Transverse colon (tissue), 3 donors: Measurements from ENCODE around the gene TTYH2.

Experiments
- CTCF ChIP-seq, 5 experiments: fragments of 200-600 bp in 3 of 5; fragments of 450-650 bp in 2 of 5; sonication (generic) in 3 of 5; IDR thresholded peaks; 1 replicate in 2 of 5; 2 replicates in 3 of 5; pipeline ENCODE4 v1.5.1; 2016 to 2017; ENCODE audit warnings: antibody characterized with exemption in 5 of 5, inconsistent platforms in 3 of 5, mild to moderate bottlenecking in 2 of 5, moderate library complexity in 1 of 5
- POLR2A ChIP-seq: fragments of 450-650 bp; IDR thresholded peaks from one replicate; pipeline ENCODE4 v1.6.1; 2016; ENCODE audit warnings: antibody characterized with exemption, mild to moderate bottlenecking, moderate library complexity

- no peak for TF ChIP-seq POLR2A
- TF ChIP-seq CTCF (IDR thresholded peaks at IDR 0.05) = no peak
Measured at GRCh38 chr17:74250324-74250995, 37.1 kb downstream of the TTYH2 start.
